A673 (cell line): Measurements from ENCODE around the gene MAST4. TPM values are rescaled to one million over a fixed set of nuclear protein-coding genes. Genes with fewer than 3 reads are reported as not detected.

Experiments
- BruUV-seq: library from RNA; stranded (reverse); fragments of 400-500 nt; replicated peaks from 2 replicates; lab custom pipeline; 2021; lab: Mats Ljungman, UMichigan
- CTCF ChIA-PET: fragments of 300-600 bp; sonication (Branson Sonifier 250); formaldehyde crosslinking; loops from one replicate; lab custom pipeline; 2022; ENCODE audit warnings: antibody characterized with exemption; lab: Charles Lee
- POLR2A ChIA-PET: fragments of 300-600 bp; sonication (Branson Sonifier 250); formaldehyde crosslinking; loops from one replicate; lab custom pipeline; 2022; ENCODE audit warnings: antibody characterized with exemption; ENCODE audit not compliant: low non-redundant PET; lab: Charles Lee
- DNase-seq: peaks from one replicate; pipeline ENCODE4 v3.0.0-alpha.2; 2015; ENCODE audit warnings: low spot score
- H3K27ac ChIP-seq: fragments of 200-600 bp; sonication (generic); 2 replicates; pipeline ENCODE4 v1.5.1; 2016; ENCODE audit warnings: mixed run types, low read depth, mild to moderate bottlenecking, mixed read lengths, antibody characterized with exemption, low read length; ENCODE audit not compliant: poor library complexity, severe bottlenecking
- H3K27me3 ChIP-seq: fragments of 200-600 bp; sonication (generic); replicated peaks from 2 replicates; pipeline ENCODE4 v1.6.1; 2017; ENCODE audit warnings: mixed run types, low read depth, mild to moderate bottlenecking, mixed read lengths, antibody characterized with exemption, low read length; ENCODE audit not compliant: insufficient read depth, poor library complexity
- H3K36me3 ChIP-seq: fragments of 200-600 bp; sonication (generic); 2 replicates; pipeline ENCODE4 v1.6.1; 2016; ENCODE audit warnings: mixed run types, mild to moderate bottlenecking, mixed read lengths, antibody characterized with exemption, low read length; ENCODE audit not compliant: insufficient read depth, poor library complexity, severe bottlenecking
- H3K4me1 ChIP-seq: fragments of 200-600 bp; sonication (generic); 2 replicates; pipeline ENCODE4 v1.6.1; 2017; ENCODE audit warnings: mixed run types, mild to moderate bottlenecking, mixed read lengths, antibody characterized with exemption, low read length; ENCODE audit not compliant: insufficient read depth, poor library complexity, severe bottlenecking
- H3K4me3 ChIP-seq: fragments of 200-600 bp; sonication (generic); 2 replicates; pipeline ENCODE4 v1.5.1; 2016; ENCODE audit warnings: low read depth, mixed run types, mild to moderate bottlenecking, mixed read lengths, low read length; ENCODE audit not compliant: poor library complexity, severe bottlenecking
- H3K9me3 ChIP-seq: fragments of 200-600 bp; sonication (generic); 2 replicates; pipeline ENCODE4 v1.6.1; 2016; ENCODE audit warnings: mixed run types, low read depth, mild to moderate bottlenecking, mixed read lengths, antibody characterized with exemption, low read length; ENCODE audit not compliant: poor library complexity, severe bottlenecking
- CTCF ChIP-seq: fragments of 300-800, 200-600 bp; sonication (generic); conservative IDR thresholded peaks from 2 replicates; pipeline ENCODE4 v1.5.1; 2017; ENCODE audit warnings: low read depth, mild to moderate bottlenecking, antibody characterized with exemption, low read length, moderate library complexity, mixed read lengths
- EZH2 ChIP-seq: fragments of 200-600 bp; sonication (generic); IDR thresholded peaks from 2 replicates; pipeline ENCODE4 v1.6.1; 2017; ENCODE audit warnings: borderline replicate concordance, low read depth, mild to moderate bottlenecking, mixed read lengths, antibody characterized with exemption, low read length; ENCODE audit not compliant: poor library complexity, severe bottlenecking
- intact Hi-C: fragments of 100-400 bp; cut with micrococcal nuclease; formaldehyde crosslinking; loops from one replicate; pipeline ENCODE4 v1.10.0; 2022; ENCODE audit not compliant: unreplicated experiment
- total RNA-seq: library from RNA; stranded (reverse); gene quantifications from 2 replicates; pipeline ENCODE4 v1.2.3, GENCODE V29; 2021

Gene MAST4
- total RNA-seq, 1 experiment from 2014 or later, result 4.5 TPM

- TF ChIP-seq CTCF (no peak), EZH2 (no peak)
- Histone ChIP-seq H3K4me1 (no peaks in the 10 kb centered on the region), H3K36me3 (no peaks in the 10 kb centered on the region), H3K4me3 (no peak overlapping the region), H3K27me3 (no peaks in the 10 kb centered on the region), H3K9me3 (no peaks in the 10 kb centered on the region), H3K27ac (no peak overlapping the region)
- no TSS peak for BruUV-seq
- ChIA-PET POLR2A (no interaction called here), CTCF (no interaction called here)
- intact Hi-C loops, result no loop called here
- DNase-seq, result no peak
Observed at GRCh38 chr5:66674802-66675201, 78.6 kb downstream of the MAST4 start.

- POLR2A ChIA-PET, result no interaction called here
- DNase-seq, result no peak
- no peaks in the 10 kb centered on the region for H3K27me3 ChIP-seq
- no peaks in the 10 kb centered on the region for H3K4me1 ChIP-seq
- no peak overlapping the region for H3K4me3 ChIP-seq
- TF ChIP-seq CTCF, result no peak
- TF ChIP-seq EZH2, result no peak
- no TSS peak for BruUV-seq
- no peak overlapping the region for H3K27ac ChIP-seq
- CTCF ChIA-PET, result no interaction called here
- H3K36me3 ChIP-seq, result no peaks in the 10 kb centered on the region
- intact Hi-C loops, result no loop called here
- H3K9me3 ChIP-seq, result no peaks in the 10 kb centered on the region
Observed at GRCh38 chr5:66675406-66675805, 79.2 kb downstream of the MAST4 start.

- Histone ChIP-seq H3K36me3 (no peaks in the 10 kb centered on the region), H3K4me1 (no peaks in the 10 kb centered on the region), H3K27me3 (no peaks in the 10 kb centered on the region), H3K27ac (no peak overlapping the region), H3K4me3 (no peak overlapping the region), H3K9me3 (no peaks in the 10 kb centered on the region)
- TF ChIP-seq EZH2 (no peak), CTCF (no peak)
- CTCF ChIA-PET, result no interaction called here
- POLR2A ChIA-PET, result no interaction called here
- intact Hi-C loops, result no loop called here
- DNase-seq, result no peak
- BruUV-seq, result no TSS peak
Observed at GRCh38 chr5:66680221-66680620, 84.0 kb downstream of the MAST4 start.
